ENCODE results near the gene LRFN2.

The LRFN2 gene

GRCh38 chr6:40535110-40535818 lies 51.9 kb downstream of the LRFN2 start:
- TF ChIP-seq CTCF (conservative IDR thresholded peaks at IDR 0.05; ENCODE audit: low read length): no peak
- no peak for TF ChIP-seq EZH2phosphoT487 (IDR thresholded peaks at IDR 0.05; ENCODE audit: borderline replicate concordance)
- peaks cover 28% of the 10 kb centered on the region for H3K4me1 ChIP-seq (ENCODE audit: insufficient read depth, low read length, poor library complexity, severe bottlenecking)
- H3K9ac ChIP-seq (ENCODE audit: low read depth, low read length, poor library complexity, severe bottlenecking): peak overlapping the region; percentile 26
- no peaks in the 10 kb centered on the region for H3F3A ChIP-seq (ENCODE audit: low read depth)
- no peak overlapping the region for H2AFZ ChIP-seq (ENCODE audit: low read length)
- H3K4me2 ChIP-seq (ENCODE audit: low read depth, low read length, poor library complexity, severe bottlenecking): peak overlapping the region; percentile 61
- H3K79me2 ChIP-seq (ENCODE audit: insufficient read depth, low read length): no peaks in the 10 kb centered on the region
- H3K36me3 ChIP-seq (ENCODE audit: insufficient read depth, low read length): no peaks in the 10 kb centered on the region
- no peaks in the 10 kb centered on the region for H4K20me1 ChIP-seq (ENCODE audit: insufficient read depth, low read length, poor library complexity, severe bottlenecking)
- peak overlapping the region; percentile 31 for H3K4me3 ChIP-seq (ENCODE audit: low read length, poor library complexity, severe bottlenecking)
- H3K9me2 ChIP-seq (replicated peaks; ENCODE audit: low read depth, low read length): no peaks in the 10 kb centered on the region
- no peaks in the 10 kb centered on the region for H3K27me3 ChIP-seq (ENCODE audit: insufficient read depth, low read length, poor library complexity, severe bottlenecking)
- no peaks in the 10 kb centered on the region for H3K9me3 ChIP-seq (ENCODE audit: insufficient read depth, low read depth, low read length)

GRCh38 chr6:40532349-40533000 lies 54.7 kb downstream of the LRFN2 start:
- H3K4me1 ChIP-seq (ENCODE audit: insufficient read depth, low read length, poor library complexity, severe bottlenecking): peaks cover 23% of the 10 kb centered on the region
- H3K9me3 ChIP-seq (ENCODE audit: insufficient read depth, low read depth, low read length): no peaks in the 10 kb centered on the region
- no peak overlapping the region for H2AFZ ChIP-seq (ENCODE audit: low read length)
- H3K4me3 ChIP-seq (ENCODE audit: low read length, poor library complexity, severe bottlenecking): no peak overlapping the region
- H3K9ac ChIP-seq (ENCODE audit: low read depth, low read length, poor library complexity, severe bottlenecking): no peak overlapping the region
- no peaks in the 10 kb centered on the region for H3K79me2 ChIP-seq (ENCODE audit: insufficient read depth, low read length)
- no peaks in the 10 kb centered on the region for H3K27me3 ChIP-seq (ENCODE audit: insufficient read depth, low read length, poor library complexity, severe bottlenecking)
- no peak overlapping the region for H3K4me2 ChIP-seq (ENCODE audit: low read depth, low read length, poor library complexity, severe bottlenecking)
- no peaks in the 10 kb centered on the region for H3K36me3 ChIP-seq (ENCODE audit: insufficient read depth, low read length)
- no peaks in the 10 kb centered on the region for H3F3A ChIP-seq (ENCODE audit: low read depth)
- TF ChIP-seq CTCF (conservative IDR thresholded peaks at IDR 0.05; ENCODE audit: low read length) (no peak), EZH2phosphoT487 (IDR thresholded peaks at IDR 0.05; ENCODE audit: borderline replicate concordance) (no peak)
- no peaks in the 10 kb centered on the region for H4K20me1 ChIP-seq (ENCODE audit: insufficient read depth, low read length, poor library complexity, severe bottlenecking)
- H3K9me2 ChIP-seq (replicated peaks; ENCODE audit: low read depth, low read length): no peaks in the 10 kb centered on the region

- Histone ChIP-seq H3K4me1 (ENCODE audit: insufficient read depth, low read length, poor library complexity, severe bottlenecking) (no peaks in the 10 kb centered on the region), H3K4me3 (ENCODE audit: low read length, poor library complexity, severe bottlenecking) (no peak overlapping the region), H3K9me3 (ENCODE audit: insufficient read depth, low read depth, low read length) (no peaks in the 10 kb centered on the region), H3K9ac (ENCODE audit: low read depth, low read length, poor library complexity, severe bottlenecking) (no peak overlapping the region), H3K27me3 (ENCODE audit: insufficient read depth, low read length, poor library complexity, severe bottlenecking) (no peaks in the 10 kb centered on the region), H3F3A (ENCODE audit: low read depth) (no peaks in the 10 kb centered on the region), H4K20me1 (ENCODE audit: insufficient read depth, low read length, poor library complexity, severe bottlenecking) (no peaks in the 10 kb centered on the region), H3K79me2 (ENCODE audit: insufficient read depth, low read length) (peaks cover 3% of the 10 kb centered on the region; the same call in 1 of the 2 replicates), H2AFZ (ENCODE audit: low read length) (no peak overlapping the region), H3K4me2 (ENCODE audit: low read depth, low read length, poor library complexity, severe bottlenecking) (no peak overlapping the region), H3K36me3 (ENCODE audit: insufficient read depth, low read length) (no peaks in the 10 kb centered on the region), H3K9me2 (replicated peaks; ENCODE audit: low read depth, low read length) (no peaks in the 10 kb centered on the region)
- TF ChIP-seq EZH2phosphoT487 (IDR thresholded peaks at IDR 0.05; ENCODE audit: borderline replicate concordance): no peak
- TF ChIP-seq CTCF (conservative IDR thresholded peaks at IDR 0.05; ENCODE audit: low read length): no peak
Measured at GRCh38 chr6:40529919-40530318, 57.2 kb downstream of the LRFN2 start.

Data from Loucy (cell line).